Type B pancreatic cell (in vitro differentiated cells): ENCODE results near the gene MYCBP2. TPM values are rescaled to one million over a fixed set of nuclear protein-coding genes. Genes with fewer than 3 reads are reported as not detected.

Experiments used
- DNase-seq: peaks from one replicate; pipeline ENCODE4 v3.0.0; 2021; ENCODE audit warnings: mixed read lengths; ENCODE audit not compliant: unreplicated experiment; ENCODE audit errors: extremely low spot score
- H3K27ac Mint-ChIP-seq: 2 replicates; pipeline ENCODE4 v1.8.0; 2021; ENCODE audit warnings: mild to moderate bottlenecking, mixed read lengths
- H3K27me3 Mint-ChIP-seq: 2 replicates; pipeline ENCODE4 v1.8.0; 2021; ENCODE audit warnings: mixed read lengths
- H3K36me3 Mint-ChIP-seq: 2 replicates; pipeline ENCODE4 v1.8.0; 2021; ENCODE audit warnings: mixed read lengths
- H3K4me1 Mint-ChIP-seq: one replicate; pipeline ENCODE4 v1.8.0; 2021; ENCODE audit warnings: mixed read lengths; ENCODE audit not compliant: unreplicated experiment
- H3K4me3 Mint-ChIP-seq: 2 replicates; pipeline ENCODE4 v1.8.0; 2021; ENCODE audit warnings: mild to moderate bottlenecking, mixed read lengths
- H3K9me3 Mint-ChIP-seq: 2 replicates; pipeline ENCODE4 v1.8.0; 2021; ENCODE audit warnings: mixed read lengths
- total RNA-seq: library from RNA; stranded (reverse); gene quantifications from 2 replicates; pipeline ENCODE4 v1.2.1, GENCODE V29; 2021; ENCODE audit warnings: low replicate concordance
- TF ChIP-seq, protein P1 (sequence below): fragments of 200-600 bp; sonication (generic); conservative IDR thresholded peaks from 2 replicates; pipeline ENCODE4 v1.5.0; 2021; ENCODE audit warnings: antibody characterized with exemption, mild to moderate bottlenecking

The MYCBP2 gene
- total RNA-seq, 1 donor from 2014 or later = 71.7 TPM

DNA sequence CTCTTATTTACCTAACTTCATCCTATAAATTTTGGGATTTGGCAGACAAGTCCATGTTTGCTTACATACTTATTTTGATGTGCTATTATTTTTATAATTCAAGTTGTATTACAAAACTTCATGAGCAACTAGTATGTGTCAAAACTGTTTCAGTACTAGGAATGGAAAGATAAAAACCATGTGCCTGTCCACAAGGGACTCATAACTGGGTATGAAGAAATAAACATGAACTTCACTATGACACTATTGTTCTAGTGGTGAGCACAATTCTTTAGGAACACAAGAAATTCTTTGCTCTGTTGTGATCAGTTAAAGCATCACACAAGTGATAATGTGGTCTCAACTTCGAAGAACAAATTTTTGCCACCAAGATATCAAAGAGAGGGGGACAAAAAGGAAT, 202.5 kb downstream of the MYCBP2 start:
- DNase-seq = no peak
- TF ChIP-seq, protein P1, sequence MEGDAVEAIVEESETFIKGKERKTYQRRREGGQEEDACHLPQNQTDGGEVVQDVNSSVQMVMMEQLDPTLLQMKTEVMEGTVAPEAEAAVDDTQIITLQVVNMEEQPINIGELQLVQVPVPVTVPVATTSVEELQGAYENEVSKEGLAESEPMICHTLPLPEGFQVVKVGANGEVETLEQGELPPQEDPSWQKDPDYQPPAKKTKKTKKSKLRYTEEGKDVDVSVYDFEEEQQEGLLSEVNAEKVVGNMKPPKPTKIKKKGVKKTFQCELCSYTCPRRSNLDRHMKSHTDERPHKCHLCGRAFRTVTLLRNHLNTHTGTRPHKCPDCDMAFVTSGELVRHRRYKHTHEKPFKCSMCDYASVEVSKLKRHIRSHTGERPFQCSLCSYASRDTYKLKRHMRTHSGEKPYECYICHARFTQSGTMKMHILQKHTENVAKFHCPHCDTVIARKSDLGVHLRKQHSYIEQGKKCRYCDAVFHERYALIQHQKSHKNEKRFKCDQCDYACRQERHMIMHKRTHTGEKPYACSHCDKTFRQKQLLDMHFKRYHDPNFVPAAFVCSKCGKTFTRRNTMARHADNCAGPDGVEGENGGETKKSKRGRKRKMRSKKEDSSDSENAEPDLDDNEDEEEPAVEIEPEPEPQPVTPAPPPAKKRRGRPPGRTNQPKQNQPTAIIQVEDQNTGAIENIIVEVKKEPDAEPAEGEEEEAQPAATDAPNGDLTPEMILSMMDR = no peak
- H3K27ac Mint-ChIP-seq = no peak overlapping the region
- no peaks in the 10 kb centered on the region for H3K27me3 Mint-ChIP-seq
- H3K4me1 Mint-ChIP-seq = no peaks in the 10 kb centered on the region
- no peaks in the 10 kb centered on the region for H3K9me3 Mint-ChIP-seq
- peaks cover 7% of the 10 kb centered on the region for H3K36me3 Mint-ChIP-seq
- H3K4me3 Mint-ChIP-seq = no peak overlapping the region

DNA sequence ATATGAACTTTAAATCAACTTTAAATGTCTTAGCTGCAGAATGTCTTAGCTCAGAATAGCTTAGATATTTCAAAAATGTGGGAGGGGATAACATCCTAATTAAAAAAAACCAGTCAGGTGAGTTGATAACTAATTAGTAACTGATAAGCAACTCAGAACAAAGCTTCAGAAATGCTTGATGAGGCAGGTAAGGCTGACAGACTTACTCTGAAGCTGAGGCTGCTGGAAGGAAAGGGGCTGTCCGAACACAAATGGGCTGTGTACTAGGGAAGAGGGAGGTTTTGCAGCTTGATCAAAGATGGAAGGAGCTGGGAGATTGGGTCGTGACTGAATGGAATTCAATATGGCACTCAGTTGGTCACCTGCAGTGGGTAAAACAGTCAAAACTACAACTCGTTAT, 208.8 kb downstream of the MYCBP2 start:
- Mint-ChIP-seq H3K4me1 (peaks cover 4% of the 10 kb centered on the region), H3K36me3 (peaks cover 22% of the 10 kb centered on the region), H3K4me3 (no peak overlapping the region), H3K27ac (no peak overlapping the region), H3K27me3 (no peaks in the 10 kb centered on the region), H3K9me3 (no peaks in the 10 kb centered on the region)
- TF ChIP-seq, protein P1 = no peak
- DNase-seq = no peak

DNA sequence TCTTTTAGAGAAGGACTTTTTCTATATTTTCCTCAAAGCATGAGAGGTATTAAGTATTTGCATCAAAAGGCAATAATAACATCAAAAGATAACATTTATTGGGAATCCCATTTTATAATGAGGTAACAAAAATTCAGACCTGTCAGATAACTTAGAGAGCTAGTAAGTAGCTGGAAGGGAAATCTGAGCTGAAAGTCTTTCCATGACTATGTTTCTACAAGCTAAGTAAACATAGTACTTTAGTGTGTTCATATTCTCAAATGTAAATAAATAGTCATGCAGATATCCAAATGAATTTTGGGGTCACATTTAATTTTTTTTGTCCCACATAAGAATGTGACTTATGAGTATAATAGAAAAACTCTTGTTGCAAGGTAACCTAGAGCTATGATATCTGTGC, 212.6 kb downstream of the MYCBP2 start:
- Mint-ChIP-seq H3K9me3 (peaks cover 13% of the 10 kb centered on the region), H3K27ac (no peak overlapping the region), H3K27me3 (no peaks in the 10 kb centered on the region), H3K4me1 (peaks cover 4% of the 10 kb centered on the region), H3K4me3 (no peak overlapping the region), H3K36me3 (peaks cover 47% of the 10 kb centered on the region)
- no peak for DNase-seq
- TF ChIP-seq, protein P1 = no peak

DNA sequence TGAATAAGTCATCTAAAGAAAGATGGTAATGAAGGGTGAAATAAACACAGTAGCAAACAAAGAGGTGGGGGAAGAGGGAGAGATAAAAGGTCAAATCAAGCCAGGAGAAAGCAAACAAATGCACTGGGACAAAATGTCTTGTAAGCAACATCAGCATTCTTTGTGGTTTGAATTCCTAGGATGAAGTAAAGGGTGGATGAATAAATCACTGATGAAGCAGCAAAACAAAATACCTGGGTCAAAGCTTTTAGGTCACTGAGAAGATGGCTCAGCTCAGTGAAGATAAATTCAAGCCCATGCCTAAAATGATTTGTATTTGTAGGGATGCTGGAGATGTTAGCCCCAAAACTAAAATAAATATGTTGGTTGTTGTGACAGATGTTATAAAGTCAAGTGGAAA, 213.4 kb downstream of the MYCBP2 start:
- no peaks in the 10 kb centered on the region for H3K27me3 Mint-ChIP-seq
- H3K4me1 Mint-ChIP-seq = peaks cover 4% of the 10 kb centered on the region
- H3K36me3 Mint-ChIP-seq = peaks cover 49% of the 10 kb centered on the region
- DNase-seq = no peak
- TF ChIP-seq, protein P1 = no peak
- H3K27ac Mint-ChIP-seq = no peak overlapping the region
- peaks cover 13% of the 10 kb centered on the region for H3K9me3 Mint-ChIP-seq
- no peak overlapping the region for H3K4me3 Mint-ChIP-seq

DNA sequence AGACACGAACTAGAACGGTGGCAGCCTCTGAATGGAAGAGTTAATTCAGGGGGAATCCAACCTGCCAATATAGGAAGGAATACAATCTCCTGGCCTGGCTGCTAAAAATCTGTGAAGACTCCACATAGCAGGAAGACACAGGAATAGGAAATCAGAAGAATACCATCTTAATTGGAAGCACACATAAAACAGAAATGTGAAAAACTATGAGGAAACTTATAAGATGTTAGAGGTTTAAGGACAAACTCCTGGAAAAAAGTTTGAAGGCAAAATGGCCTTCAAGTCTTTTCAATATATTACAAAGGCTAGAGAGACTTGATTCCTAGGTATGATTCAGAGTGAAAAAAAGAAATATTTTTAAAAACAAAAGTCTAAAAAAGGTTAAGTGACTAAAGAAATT, 221.8 kb downstream of the MYCBP2 start:
- TF ChIP-seq, protein P1 = no peak
- Mint-ChIP-seq H3K27ac (no peak overlapping the region), H3K36me3 (peaks cover 18% of the 10 kb centered on the region), H3K27me3 (no peaks in the 10 kb centered on the region), H3K4me3 (no peak overlapping the region), H3K4me1 (no peaks in the 10 kb centered on the region), H3K9me3 (no peaks in the 10 kb centered on the region)
- DNase-seq = no peak

DNA sequence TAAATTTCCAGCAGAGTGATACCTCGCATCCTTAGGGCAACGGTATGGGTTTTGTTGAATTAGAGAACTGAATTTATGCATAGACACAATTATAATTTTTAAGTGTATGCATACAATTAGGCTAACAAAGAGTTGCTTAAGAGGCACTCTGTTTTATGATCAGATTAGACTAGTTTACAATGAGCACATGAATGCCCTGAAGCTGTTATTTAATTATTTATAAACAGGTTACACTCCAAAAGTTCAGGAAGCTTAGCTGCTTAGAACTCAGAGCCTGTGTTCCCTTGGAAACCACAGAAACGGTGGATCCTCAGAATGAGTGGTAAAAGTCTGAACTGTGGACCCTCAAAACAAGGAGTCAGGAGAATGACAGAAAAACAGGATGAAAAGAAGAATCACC, 227.5 kb downstream of the MYCBP2 start:
- Mint-ChIP-seq H3K4me3 (no peak overlapping the region), H3K36me3 (peaks cover 23% of the 10 kb centered on the region), H3K27ac (no peak overlapping the region), H3K9me3 (no peaks in the 10 kb centered on the region), H3K4me1 (no peaks in the 10 kb centered on the region), H3K27me3 (no peaks in the 10 kb centered on the region)
- DNase-seq = no peak
- TF ChIP-seq, protein P1 = no peak
